OCI-LY7 (cell line): Measurements from ENCODE around the gene TRIM72.

Experiments used
- CTCF ChIP-seq: fragments of 200-600 bp; sonication (generic); conservative IDR thresholded peaks from 2 replicates; pipeline ENCODE4 v1.5.1; 2014; ENCODE audit warnings: mild to moderate bottlenecking, antibody characterized with exemption, low read length, moderate library complexity, mixed read lengths
- EZH2phosphoT487 ChIP-seq: fragments of 200-600 bp; sonication (generic); IDR thresholded peaks from 2 replicates; pipeline ENCODE4 v1.6.1; 2018; ENCODE audit warnings: low read depth, borderline replicate concordance, mild to moderate bottlenecking, mixed run types, antibody characterized with exemption, low read length, moderate library complexity, mixed read lengths

GRCh38 chr16:31168848-31169247 lies 45.1 kb upstream of the TRIM72 start:
- TF ChIP-seq CTCF (no peak), EZH2phosphoT487 (no peak)
